ENCODE measurements around the gene DPY19L1. TPM values are rescaled to one million over a fixed set of nuclear protein-coding genes. Genes with fewer than 3 reads are reported as not detected.
A peak's percentile ranks its signal among the peaks of the same experiment; 100 is the strongest.
"Not testable (repeated sequence)": the region's sequence is repeated elsewhere in the genome, so short reads cannot be mapped to it uniquely, and the experiment has no call there.

DPY19L1 gene
- 25.7 TPM for total RNA-seq

DNA sequence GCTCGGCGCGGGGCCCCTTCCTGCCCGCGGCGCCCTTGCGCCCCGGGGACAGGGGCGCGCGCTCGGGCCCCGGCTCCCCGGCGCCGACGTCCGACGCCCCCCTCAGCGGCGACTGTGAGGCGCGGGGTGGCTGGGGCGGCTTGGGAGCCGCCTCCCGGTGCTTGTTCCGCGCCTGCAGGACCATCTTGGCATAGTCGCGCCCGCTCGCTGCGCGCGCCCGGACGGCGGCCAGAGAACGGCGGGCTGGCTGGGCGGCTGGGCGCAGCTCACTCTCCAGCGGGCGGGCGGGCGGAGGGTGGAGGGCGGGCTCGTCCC lies at the start of gene DPY19L1:
TSS of gene DPY19L1 (minus strand) at position 275 of the 315 bp plus-strand sequence. CDS start at position 184, 91 bp downstream.
- FAIRE-seq (no peak), DNase-seq (ENCODE audit: low spot score in 2 of 2) (no peak)

- not testable (repeated sequence) for DNase-seq (ENCODE audit: low spot score in 2 of 2); FAIRE-seq
These were observed 42.2 kb upstream of the DPY19L1 start for GRCh38 chr7:35079517-35079916.

- FAIRE-seq; DNase-seq (ENCODE audit: low spot score in 2 of 2): not testable (repeated sequence)
These were observed 36.7 kb upstream of the DPY19L1 start for GRCh38 chr7:35074008-35074407.

GRCh38 chr7:35072950-35073827 lies 35.9 kb upstream of the DPY19L1 start:
- DNase-seq (ENCODE audit: low spot score in 2 of 2), result not testable (repeated sequence)
- FAIRE-seq, result peak; percentile 66

GRCh38 chr7:35069084-35069483 lies 31.8 kb upstream of the DPY19L1 start:
- not testable (repeated sequence) for FAIRE-seq

DNA sequence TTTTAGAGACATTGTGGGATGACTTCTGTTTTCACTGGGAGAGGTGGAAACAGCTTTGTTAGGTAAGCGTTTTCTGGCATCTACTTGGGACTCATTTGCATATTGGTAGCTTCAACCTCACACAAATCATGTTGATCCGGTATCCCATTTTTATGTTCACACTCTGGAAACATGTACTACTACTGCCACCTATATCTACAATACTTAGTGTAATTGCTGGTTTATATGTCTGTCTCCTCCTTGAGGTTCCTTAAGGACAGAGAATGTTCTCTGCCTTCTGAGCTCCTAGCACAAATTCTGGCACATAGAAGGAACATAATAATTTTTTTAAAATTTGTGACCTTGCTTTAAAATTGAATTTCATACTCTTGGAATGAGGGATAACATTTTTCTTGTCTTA lies 28.1 kb upstream of the DPY19L1 start:
- not testable (repeated sequence) for FAIRE-seq; DNase-seq (ENCODE audit: low spot score in 2 of 2)

More at GRCh38 chr7:35069084-35069483, 31.8 kb upstream of the DPY19L1 start:
- DNase-seq (ENCODE audit: low spot score in 2 of 2), result not testable (repeated sequence)

GRCh38 chr7:35058571-35058970 lies 21.3 kb upstream of the DPY19L1 start:
- DNase-seq (ENCODE audit: low spot score in 2 of 2); FAIRE-seq: not testable (repeated sequence)

DNA sequence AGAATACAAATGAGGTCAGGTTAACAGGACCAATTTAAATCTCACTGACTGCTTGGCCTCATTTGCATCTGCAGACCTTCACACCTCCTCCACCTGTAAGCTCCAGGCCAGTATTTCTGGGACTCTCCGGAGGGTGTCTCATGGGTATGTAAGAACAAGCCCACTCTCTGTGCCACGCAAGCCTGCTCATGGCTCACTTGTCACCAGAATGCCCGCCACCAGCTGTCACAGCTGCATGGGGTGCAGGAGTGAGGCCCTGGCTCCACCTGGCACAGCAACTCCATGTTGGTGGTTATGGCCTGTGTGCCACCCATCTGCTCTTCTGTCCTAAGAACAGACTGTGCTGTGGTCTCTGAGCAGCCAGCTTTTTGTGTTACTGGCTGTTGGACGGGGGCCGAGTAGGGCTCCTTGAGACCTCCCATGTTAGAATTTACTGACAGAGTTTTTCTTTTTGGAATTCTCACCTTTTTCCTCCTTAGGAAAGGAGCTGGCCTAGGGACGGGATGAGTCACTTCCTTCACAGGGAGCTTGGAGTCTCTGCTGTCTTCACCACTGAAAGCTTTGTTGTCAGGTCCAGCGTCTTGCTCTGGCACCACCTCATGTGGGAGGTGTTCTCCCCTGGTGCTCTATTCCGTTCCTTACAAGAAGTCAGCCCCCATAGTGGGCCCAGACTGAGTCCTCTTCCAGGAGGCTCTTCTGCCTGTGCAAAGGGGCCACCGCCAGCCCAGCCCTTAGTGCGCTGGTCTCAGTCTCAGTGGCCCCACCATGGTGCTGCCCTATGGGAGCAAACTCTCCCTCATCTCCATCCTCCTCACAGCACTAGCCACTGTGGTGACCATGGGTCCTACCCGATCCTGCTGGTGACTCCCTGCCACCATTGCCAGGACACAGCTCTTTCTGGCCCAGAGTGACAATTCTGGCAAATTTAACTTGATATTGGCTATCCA lies 20.5 kb upstream of the DPY19L1 start:
- not testable (repeated sequence) for FAIRE-seq; DNase-seq (ENCODE audit: low spot score in 2 of 2)

- not testable (repeated sequence) for DNase-seq (ENCODE audit: low spot score in 2 of 2); FAIRE-seq
These were observed 18.4 kb upstream of the DPY19L1 start for GRCh38 chr7:35055733-35056132.

- DNase-seq (ENCODE audit: low spot score in 2 of 2); FAIRE-seq: not testable (repeated sequence)
These were observed 16.3 kb upstream of the DPY19L1 start for GRCh38 chr7:35053488-35054175.

DNA sequence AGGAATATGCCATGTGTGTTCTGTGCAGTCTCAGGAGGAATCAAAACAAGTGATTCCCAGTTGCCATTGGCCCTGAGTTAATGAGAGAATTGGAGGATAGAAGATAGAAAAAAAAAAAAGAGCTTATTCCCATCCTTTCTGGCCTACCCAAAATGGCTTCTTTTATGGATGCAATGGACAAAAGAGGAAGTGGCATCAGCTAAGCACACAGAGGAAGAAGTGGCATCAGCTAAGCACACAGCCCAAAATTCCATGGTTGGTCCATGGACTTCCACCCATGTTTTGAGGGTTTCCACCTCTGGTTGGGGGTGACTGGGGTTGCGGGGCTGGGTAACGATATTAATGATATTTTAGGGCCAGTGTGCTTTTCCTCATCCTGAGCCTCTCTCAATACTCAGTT lies 11.1 kb upstream of the DPY19L1 start:
- DNase-seq (ENCODE audit: low spot score in 2 of 2); FAIRE-seq: not testable (repeated sequence)

GRCh38 chr7:35047912-35048305 lies 10.6 kb upstream of the DPY19L1 start:
- not testable (repeated sequence) for DNase-seq (ENCODE audit: low spot score in 2 of 2); FAIRE-seq

DNA sequence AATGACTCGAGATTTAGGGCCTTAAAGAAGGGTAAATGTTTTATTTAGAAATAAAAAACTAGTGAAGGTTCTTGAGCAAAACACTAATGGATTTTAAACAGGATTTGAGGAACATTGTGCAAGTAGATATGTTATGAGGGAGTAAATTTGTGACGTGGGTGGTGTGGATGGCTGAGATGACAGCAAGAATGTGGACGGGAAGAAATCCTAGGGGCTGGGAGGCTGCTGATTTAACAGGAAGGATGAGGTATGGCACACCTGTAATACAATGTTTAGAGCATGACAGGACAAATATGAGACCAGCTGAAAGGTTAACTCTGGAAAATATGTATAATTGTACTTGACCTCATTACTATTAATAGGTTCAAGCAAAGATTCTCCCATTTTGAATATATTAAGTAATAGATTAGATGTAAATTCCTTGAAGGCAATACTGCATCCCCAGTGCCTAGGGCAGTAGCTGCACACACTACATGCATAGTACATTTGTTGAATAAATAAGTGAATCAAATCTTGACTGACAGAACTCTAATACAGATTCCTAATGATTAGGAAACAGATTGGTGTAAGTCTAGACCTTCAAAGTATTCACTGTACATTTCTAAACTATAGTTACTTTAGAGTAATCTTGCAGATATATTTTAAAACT lies 10.1 kb upstream of the DPY19L1 start:
- DNase-seq (ENCODE audit: low spot score in 2 of 2); FAIRE-seq: not testable (repeated sequence)

DNA sequence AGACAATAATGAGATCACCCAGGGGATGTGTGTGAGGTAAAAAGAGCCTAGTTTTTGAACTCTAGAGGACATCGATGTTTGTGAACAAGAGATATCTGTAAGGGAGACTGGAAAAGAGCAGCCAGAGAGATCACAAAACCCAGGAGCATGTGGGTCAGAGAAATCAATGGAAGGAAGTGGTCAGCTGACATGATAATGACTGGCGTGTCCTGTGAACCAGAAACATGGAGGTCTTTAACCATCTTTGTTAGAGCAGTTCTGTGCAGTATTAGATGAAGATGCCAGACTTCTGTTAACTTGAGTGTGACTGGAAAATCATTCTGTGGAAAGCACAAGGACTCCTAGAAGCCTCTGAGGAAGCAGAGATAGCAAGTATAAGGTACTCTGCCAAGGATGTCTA lies 6.0 kb upstream of the DPY19L1 start:
- not testable (repeated sequence) for DNase-seq (ENCODE audit: low spot score in 2 of 2); FAIRE-seq

DNA sequence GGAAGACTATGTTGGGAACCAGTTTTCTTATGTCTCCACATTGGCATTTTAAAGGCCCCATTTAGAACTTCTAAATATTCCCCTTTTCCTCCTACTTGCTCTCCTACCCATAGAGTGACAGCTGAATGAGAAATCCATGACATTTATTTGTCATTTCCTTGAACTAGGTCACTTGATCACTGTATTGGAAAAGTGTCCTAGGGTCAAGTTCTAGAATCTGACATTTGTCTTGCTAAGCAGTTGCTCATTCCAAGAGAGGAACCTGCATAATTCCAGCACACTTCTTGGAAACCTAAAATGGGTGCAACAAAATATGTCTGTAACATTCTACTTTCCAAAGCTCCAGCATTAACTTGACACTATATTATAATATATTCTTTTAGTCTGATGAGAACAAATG lies 3.6 kb upstream of the DPY19L1 start:
- FAIRE-seq (no peak), DNase-seq (ENCODE audit: low spot score in 2 of 2) (no peak)

DNA sequence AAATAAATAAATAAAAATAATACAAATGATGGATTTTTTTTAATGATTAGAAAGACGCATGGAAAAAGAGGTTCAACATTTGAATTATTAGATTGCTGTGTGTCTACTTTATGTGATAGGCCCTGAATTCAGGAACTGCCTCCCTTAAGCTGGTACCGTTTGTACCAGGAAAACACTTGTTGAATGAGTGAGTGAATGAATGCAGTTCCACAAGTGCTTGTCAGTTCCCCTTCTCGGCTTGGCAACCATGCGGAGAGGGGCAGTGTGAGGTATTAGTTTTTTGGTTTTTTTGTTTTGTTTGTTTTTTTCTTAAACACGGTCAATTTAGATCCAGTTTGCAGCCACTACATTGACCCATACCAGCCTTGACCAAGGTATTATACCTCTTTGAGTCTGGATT lies 2.1 kb upstream of the DPY19L1 start:
- FAIRE-seq (no peak), DNase-seq (ENCODE audit: low spot score in 2 of 2) (no peak)

- FAIRE-seq (no peak), DNase-seq (ENCODE audit: low spot score in 2 of 2) (no peak)
These were observed 1.1 kb upstream of the DPY19L1 start for GRCh38 chr7:35038354-35038753.

DNA sequence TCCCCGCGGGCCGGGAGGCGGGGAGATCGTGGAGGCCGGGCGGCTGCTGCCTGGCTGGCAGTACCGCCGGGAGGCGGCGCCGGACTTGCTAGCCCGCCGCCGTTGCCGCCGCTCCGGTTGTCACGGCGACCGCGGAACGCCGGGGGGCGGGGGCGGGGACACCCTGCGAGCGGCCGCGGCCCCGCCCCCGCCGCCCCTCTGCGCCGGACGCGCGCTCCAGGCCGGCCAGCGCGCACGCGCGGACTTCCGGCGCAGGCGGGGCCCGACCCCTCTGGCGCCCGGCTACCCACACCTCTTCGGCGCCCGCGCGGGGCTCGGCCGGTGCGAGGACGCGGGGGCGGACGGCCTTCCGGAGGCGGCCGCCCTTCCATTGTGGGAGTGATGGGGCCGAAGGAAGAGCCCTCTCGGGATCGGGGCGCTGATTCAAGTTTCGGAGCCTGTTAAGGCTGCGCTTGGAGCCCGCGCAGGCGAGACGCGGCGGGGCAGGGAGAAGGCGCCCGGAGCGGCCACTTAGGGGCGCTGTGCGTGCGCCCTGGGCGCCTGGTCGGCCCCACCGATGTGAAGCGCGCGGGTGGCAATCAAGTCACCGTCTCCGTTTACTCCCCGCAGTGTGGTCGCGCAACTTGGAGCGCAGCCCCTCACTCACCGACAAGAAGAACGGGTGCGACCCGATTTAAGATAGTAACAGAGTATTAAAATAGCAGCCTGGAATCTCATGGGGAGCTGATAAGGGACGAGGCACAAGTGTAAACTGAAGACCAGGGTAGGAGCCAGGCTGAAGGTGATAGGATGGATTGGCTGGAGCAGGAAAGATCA lies 449 bp upstream of the DPY19L1 start:
- FAIRE-seq, result no peak
- DNase-seq (ENCODE audit: low spot score in 2 of 2), result peak; percentile 96 to 99

All from frontal cortex (tissue), 4 donors.